Metanephros (tissue), 2 donors: ENCODE measurements around the gene RARRES1. TPM values are rescaled to one million over a fixed set of nuclear protein-coding genes. Genes with fewer than 3 reads are reported as not detected.

Experiments
- small RNA-seq: library from RNA; depleted of rRNA; stranded (forward); fragments of <200 nt; gene quantifications from one replicate; pipeline ENCODE3, GENCODE V24; 2014; ENCODE audit warnings: low replicate concordance
- total RNA-seq: library from RNA; depleted of rRNA; stranded (reverse); fragments of >200 nt; gene quantifications from one replicate; pipeline ENCODE4 v1.2.3, GENCODE V29; 2014

RARRES1 gene, protein sequence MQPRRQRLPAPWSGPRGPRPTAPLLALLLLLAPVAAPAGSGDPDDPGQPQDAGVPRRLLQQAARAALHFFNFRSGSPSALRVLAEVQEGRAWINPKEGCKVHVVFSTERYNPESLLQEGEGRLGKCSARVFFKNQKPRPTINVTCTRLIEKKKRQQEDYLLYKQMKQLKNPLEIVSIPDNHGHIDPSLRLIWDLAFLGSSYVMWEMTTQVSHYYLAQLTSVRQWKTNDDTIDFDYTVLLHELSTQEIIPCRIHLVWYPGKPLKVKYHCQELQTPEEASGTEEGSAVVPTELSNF
- 22.3 TPM for total RNA-seq

GRCh38 chr3:158731938-158732855 lies at the start of gene RARRES1:
RARRES1 (minus strand) TSS chr3:158732457; CDS start chr3:158732415, 42 bp downstream.

GRCh38 chr3:158672215-158673176 lies 59.8 kb downstream of the RARRES1 start, which contains the start of gene LXN:
LXN (minus strand) TSS chr3:158672648; CDS start chr3:158672478, 170 bp downstream.

Small RNAs within 50 kb of the gene (small RNA-seq; reads per million reads assigned to genes)
- not detected for gene AC080013.6

Other genes starting within 250 kb of the RARRES1 start
- 27.9 TPM for gene MLF1, start 161.3 kb downstream of the RARRES1 start, total RNA-seq
- 68.3 TPM for gene GFM1, start 87.9 kb downstream of the RARRES1 start, total RNA-seq
- 21.3 TPM for gene LXN, start 59.8 kb downstream of the RARRES1 start, total RNA-seq
- gene MFSD1, start 69.6 kb upstream of the RARRES1 start, total RNA-seq, result 61.7 TPM